Astrocyte (in vitro differentiated cells and primary cell): ENCODE results near the gene CAMKK2. TPM values are rescaled to one million over a fixed set of nuclear protein-coding genes. Genes with fewer than 3 reads are reported as not detected.

Experiments used
- DNase-seq: peaks from one replicate; pipeline ENCODE4 v3.0.0-alpha.2; 2010; ENCODE audit warnings: low read depth
- FAIRE-seq: peaks from 2 replicates; lab custom pipeline; 2011; peaks lifted over from hg19 to GRCh38; lab: Jason Lieb, UNC
- H2AFZ ChIP-seq: 2 replicates; pipeline ENCODE4 v1.6.0; 2012; ENCODE audit warnings: low read depth, low read length, inconsistent platforms
- H3K27ac ChIP-seq: 2 replicates; pipeline ENCODE4 v1.5.1; 2011; ENCODE audit warnings: low read depth, low read length, inconsistent platforms
- H3K27me3 ChIP-seq: 2 replicates; pipeline ENCODE4 v1.6.0; 2011; ENCODE audit warnings: low read length, inconsistent platforms; ENCODE audit not compliant: insufficient read depth
- H3K36me3 ChIP-seq: 2 replicates; pipeline ENCODE4 v1.5.1; 2011; ENCODE audit warnings: low read length, inconsistent platforms; ENCODE audit not compliant: insufficient read depth
- H3K4me1 ChIP-seq: 2 replicates; pipeline ENCODE4 v1.5.1; 2011; ENCODE audit warnings: low read length, inconsistent platforms; ENCODE audit not compliant: insufficient read depth
- H3K4me2 ChIP-seq: 2 replicates; pipeline ENCODE4 v1.6.0; 2012; ENCODE audit warnings: low read length, inconsistent platforms
- H3K4me3 ChIP-seq: 2 replicates; pipeline ENCODE4 v1.5.1; 2011; ENCODE audit warnings: low read depth, mild to moderate bottlenecking, low read length, inconsistent platforms; ENCODE audit not compliant: insufficient read depth
- H3K79me2 ChIP-seq: 2 replicates; pipeline ENCODE4 v1.6.0; 2012; ENCODE audit warnings: mild to moderate bottlenecking, low read length, inconsistent platforms; ENCODE audit not compliant: insufficient read depth
- H3K9ac ChIP-seq: 2 replicates; pipeline ENCODE4 v1.6.0; 2012; ENCODE audit warnings: mild to moderate bottlenecking, low read length, inconsistent platforms
- H3K9me3 ChIP-seq: 2 replicates; pipeline ENCODE4 v1.5.1; 2012; ENCODE audit warnings: low read depth, mild to moderate bottlenecking, low read length, inconsistent platforms; ENCODE audit not compliant: insufficient read depth
- H4K20me1 ChIP-seq: 2 replicates; pipeline ENCODE4 v1.6.0; 2012; ENCODE audit warnings: low read length, inconsistent platforms; ENCODE audit not compliant: insufficient read depth
- H3K27ac Mint-ChIP-seq: one replicate; pipeline ENCODE4 v1.8.0; 2021; ENCODE audit warnings: mild to moderate bottlenecking, mixed read lengths; ENCODE audit not compliant: unreplicated experiment
- H3K27me3 Mint-ChIP-seq: one replicate; pipeline ENCODE4 v1.8.0; 2021; ENCODE audit warnings: low read depth, mixed read lengths; ENCODE audit not compliant: unreplicated experiment
- H3K36me3 Mint-ChIP-seq: one replicate; pipeline ENCODE4 v1.8.0; 2021; ENCODE audit warnings: low read depth, mixed read lengths; ENCODE audit not compliant: unreplicated experiment
- H3K4me1 Mint-ChIP-seq: one replicate; pipeline ENCODE4 v1.8.0; 2021; ENCODE audit warnings: low read depth, mixed read lengths; ENCODE audit not compliant: unreplicated experiment
- H3K4me3 Mint-ChIP-seq: one replicate; pipeline ENCODE4 v1.8.0; 2021; ENCODE audit warnings: mild to moderate bottlenecking, moderate library complexity, mixed read lengths; ENCODE audit not compliant: unreplicated experiment
- H3K9me3 Mint-ChIP-seq: one replicate; pipeline ENCODE4 v1.8.0; 2021; ENCODE audit warnings: mild to moderate bottlenecking, mixed read lengths; ENCODE audit not compliant: unreplicated experiment
- CTCF ChIP-seq: IDR thresholded peaks from 2 replicates; pipeline ENCODE4 v1.5.1; 2011; ENCODE audit warnings: low read depth, mild to moderate bottlenecking, inconsistent platforms, low read length, moderate library complexity; ENCODE audit not compliant: insufficient read depth
- EZH2 ChIP-seq: IDR thresholded peaks from 2 replicates; pipeline ENCODE4 v1.6.1; 2012; ENCODE audit warnings: mild to moderate bottlenecking, low read length, inconsistent platforms; ENCODE audit not compliant: insufficient read depth
- total RNA-seq: library from RNA; stranded (reverse); gene quantifications from 2 replicates; pipeline ENCODE4 v1.2.1, GENCODE V29; 2021

The CAMKK2 gene
- total RNA-seq, 1 donor from 2014 or later: 22.0 TPM

- no peaks in the 10 kb centered on the region for H3K4me1 ChIP-seq
- H4K20me1 ChIP-seq: no peaks in the 10 kb centered on the region
- H3K79me2 ChIP-seq: no peaks in the 10 kb centered on the region
- H3K4me2 ChIP-seq: no peak overlapping the region
- H3K36me3 Mint-ChIP-seq: peaks cover 21% of the 10 kb centered on the region
- H3K4me3 ChIP-seq: no peak overlapping the region
- no peaks in the 10 kb centered on the region for H3K27me3 ChIP-seq
- H3K9me3 Mint-ChIP-seq: no peaks in the 10 kb centered on the region
- no peak for FAIRE-seq
- H3K36me3 ChIP-seq: peaks cover 38% of the 10 kb centered on the region
- H3K4me1 Mint-ChIP-seq: no peaks in the 10 kb centered on the region
- H2AFZ ChIP-seq: no peak overlapping the region
- no peak for TF ChIP-seq CTCF
- H3K9me3 ChIP-seq: no peaks in the 10 kb centered on the region
- no peak overlapping the region for H3K27ac ChIP-seq
- no peaks in the 10 kb centered on the region for H3K27me3 Mint-ChIP-seq
- H3K4me3 Mint-ChIP-seq: no peak overlapping the region
- no peak overlapping the region for H3K9ac ChIP-seq
- H3K27ac Mint-ChIP-seq: no peak overlapping the region
- DNase-seq: no peak
Observed at GRCh38 chr12:121325922-121326396, 29.4 kb upstream of the CAMKK2 start.

- no peaks in the 10 kb centered on the region for H3K79me2 ChIP-seq
- no peak overlapping the region for H3K9ac ChIP-seq
- no peaks in the 10 kb centered on the region for H3K27me3 ChIP-seq
- peaks cover 31% of the 10 kb centered on the region for H3K36me3 ChIP-seq
- no peaks in the 10 kb centered on the region for H3K27me3 Mint-ChIP-seq
- no peaks in the 10 kb centered on the region for H3K9me3 Mint-ChIP-seq
- H3K4me3 Mint-ChIP-seq: no peak overlapping the region
- no peaks in the 10 kb centered on the region for H3K4me1 ChIP-seq
- H4K20me1 ChIP-seq: no peaks in the 10 kb centered on the region
- H3K27ac Mint-ChIP-seq: no peak overlapping the region
- FAIRE-seq (no peak), DNase-seq (no peak)
- no peaks in the 10 kb centered on the region for H3K9me3 ChIP-seq
- TF ChIP-seq CTCF (no peak), EZH2 (no peak)
- no peak overlapping the region for H3K27ac ChIP-seq
- no peak overlapping the region for H2AFZ ChIP-seq
- H3K4me1 Mint-ChIP-seq: no peaks in the 10 kb centered on the region
- no peak overlapping the region for H3K4me3 ChIP-seq
- H3K4me2 ChIP-seq: no peak overlapping the region
- peaks cover 20% of the 10 kb centered on the region for H3K36me3 Mint-ChIP-seq
Observed at GRCh38 chr12:121323908-121324307, 27.4 kb upstream of the CAMKK2 start.

- no peak for TF ChIP-seq EZH2
- TF ChIP-seq CTCF: no peak
Observed at GRCh38 chr12:121318121-121318520, 21.6 kb upstream of the CAMKK2 start.

More at GRCh38 chr12:121318121-121318520, 21.6 kb upstream of the CAMKK2 start:
- peaks cover 3% of the 10 kb centered on the region for H3K4me1 Mint-ChIP-seq
- no peak for DNase-seq
- no peaks in the 10 kb centered on the region for H3K4me1 ChIP-seq
- H3K9me3 Mint-ChIP-seq: no peaks in the 10 kb centered on the region
- H4K20me1 ChIP-seq: no peaks in the 10 kb centered on the region
- no peaks in the 10 kb centered on the region for H3K27me3 ChIP-seq
- FAIRE-seq: no peak
- peaks cover 12% of the 10 kb centered on the region for H3K79me2 ChIP-seq
- H3K4me3 ChIP-seq: no peak overlapping the region
- H3K27ac Mint-ChIP-seq: no peak overlapping the region
- peaks cover 24% of the 10 kb centered on the region for H3K36me3 ChIP-seq
- H3K9ac ChIP-seq: no peak overlapping the region
- H3K27ac ChIP-seq: no peak overlapping the region
- H2AFZ ChIP-seq: no peak overlapping the region
- H3K36me3 Mint-ChIP-seq: peaks cover 11% of the 10 kb centered on the region
- H3K4me3 Mint-ChIP-seq: no peak overlapping the region
- no peak overlapping the region for H3K4me2 ChIP-seq
- no peaks in the 10 kb centered on the region for H3K27me3 Mint-ChIP-seq
- no peaks in the 10 kb centered on the region for H3K9me3 ChIP-seq
